Bronchus fibroblast of lung (primary cell): ENCODE results near the gene CACNA1G. TPM values are rescaled to one million over a fixed set of nuclear protein-coding genes. Genes with fewer than 3 reads are reported as not detected.

Source experiments
- total RNA-seq: library from RNA; depleted of rRNA; stranded (reverse); fragments of >200 nt; gene quantifications from 2 replicates; pipeline ENCODE4 v1.2.3, GENCODE V29; 2015

The CACNA1G gene
- under 0.01 TPM in 2 replicates for total RNA-seq

DNA sequence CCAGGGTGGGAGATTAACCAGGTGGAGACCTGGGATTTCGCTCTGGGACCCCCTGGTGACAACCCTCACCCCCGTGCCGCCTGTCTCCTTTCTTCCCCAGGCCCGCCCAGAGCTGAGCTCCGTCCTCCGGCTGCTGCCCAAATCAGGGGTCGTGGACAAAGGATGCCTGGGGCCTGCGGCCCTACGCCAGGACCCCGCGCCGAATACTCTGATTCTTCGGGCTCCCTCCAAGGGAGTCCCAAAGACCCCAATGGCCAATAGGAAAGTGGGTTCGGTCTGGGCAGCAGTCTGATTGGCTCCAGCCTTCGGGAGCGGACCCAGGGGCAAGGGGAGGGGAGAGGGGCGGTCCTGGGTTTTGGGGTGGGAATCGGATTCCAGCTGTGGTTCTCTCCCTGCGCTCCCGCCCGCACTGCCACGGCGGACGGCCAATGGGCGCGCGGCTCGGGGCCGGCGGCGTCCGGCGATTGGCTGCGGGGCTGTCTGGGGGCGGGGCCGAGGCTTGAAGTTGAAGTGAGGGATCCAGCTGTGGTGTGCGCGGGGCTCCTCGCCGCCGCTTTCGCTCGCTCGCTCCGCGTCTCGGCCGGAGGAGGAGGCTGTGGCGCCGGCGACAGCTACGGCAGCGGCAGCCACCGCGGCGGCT lies at the start of gene CACNA1G:
CACNA1G (plus strand) TSS at position 531 of the 640 bp plus-strand sequence. CDS start 745 bp downstream, outside the sequence.

DNA sequence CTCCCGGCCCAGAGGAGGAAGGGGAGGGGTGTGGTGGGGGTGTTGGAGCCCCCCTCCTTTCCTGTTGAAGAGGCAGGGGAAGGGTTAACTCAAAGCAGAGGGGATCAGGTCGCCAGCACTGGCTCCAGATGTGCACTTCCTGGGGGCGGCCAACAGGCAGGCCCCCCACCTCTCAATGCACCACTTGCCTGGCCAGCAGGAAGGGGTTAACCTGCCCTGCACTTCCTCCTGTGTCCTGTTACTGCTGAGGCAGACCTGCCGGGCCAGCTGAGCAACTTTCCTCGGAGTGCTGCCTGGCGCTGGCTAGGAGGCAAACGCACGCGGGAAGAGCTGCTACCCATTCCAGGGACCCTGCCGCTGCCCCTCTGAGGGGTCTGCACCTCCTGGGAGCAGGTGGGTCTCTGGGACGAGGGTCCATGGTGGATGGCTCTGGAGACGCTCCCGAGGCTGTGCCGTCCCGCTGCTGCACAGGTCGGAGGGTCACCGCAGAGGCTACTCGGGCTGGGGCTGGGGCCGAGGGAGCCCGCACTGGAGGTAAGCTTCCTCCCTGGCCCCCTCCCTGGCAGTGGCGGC lies 28.0 kb upstream of the CACNA1G start, which contains the start of gene EPN3:
EPN3 (plus strand) TSS at position 284 of the 573 bp plus-strand sequence. CDS start 3,822 bp downstream, outside the sequence.

DNA sequence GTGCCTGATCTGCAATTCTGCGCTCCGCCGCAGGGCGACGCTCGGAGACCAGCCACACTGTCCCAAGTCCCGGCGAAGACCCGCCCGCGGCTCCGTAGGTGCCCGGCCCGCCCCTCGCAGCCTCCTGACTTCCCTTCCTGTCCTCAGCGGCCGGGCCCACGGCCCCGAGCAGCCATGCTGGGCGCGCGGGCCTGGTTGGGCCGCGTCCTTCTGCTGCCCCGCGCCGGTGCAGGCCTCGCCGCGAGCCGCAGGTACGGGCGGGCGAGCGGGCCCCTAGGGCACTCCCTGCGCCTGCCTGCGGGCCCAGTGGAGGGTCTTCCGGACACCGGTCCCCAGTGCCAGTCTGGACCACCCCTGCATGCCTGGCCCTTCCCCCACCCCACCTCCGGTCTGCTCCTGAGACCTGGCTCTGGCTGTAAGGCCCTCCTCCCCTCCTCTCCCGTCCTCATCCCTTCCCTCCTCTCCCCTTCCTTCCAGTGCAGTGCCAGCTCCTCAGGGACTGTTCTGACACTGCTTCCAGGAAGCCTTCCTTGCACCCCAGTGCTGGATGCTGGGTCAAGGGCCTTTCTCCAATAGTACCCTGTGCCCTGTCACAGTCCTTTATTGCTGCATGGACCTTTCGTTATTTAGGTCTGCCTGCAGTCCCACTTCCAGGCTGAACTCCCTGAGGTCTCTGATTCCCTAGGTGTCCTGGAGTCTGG lies 13.3 kb upstream of the CACNA1G start, which contains the start of gene SPATA20:
SPATA20 (plus strand) TSS at position 140 of the 701 bp plus-strand sequence; CDS start at position 175, 35 bp downstream.

DNA sequence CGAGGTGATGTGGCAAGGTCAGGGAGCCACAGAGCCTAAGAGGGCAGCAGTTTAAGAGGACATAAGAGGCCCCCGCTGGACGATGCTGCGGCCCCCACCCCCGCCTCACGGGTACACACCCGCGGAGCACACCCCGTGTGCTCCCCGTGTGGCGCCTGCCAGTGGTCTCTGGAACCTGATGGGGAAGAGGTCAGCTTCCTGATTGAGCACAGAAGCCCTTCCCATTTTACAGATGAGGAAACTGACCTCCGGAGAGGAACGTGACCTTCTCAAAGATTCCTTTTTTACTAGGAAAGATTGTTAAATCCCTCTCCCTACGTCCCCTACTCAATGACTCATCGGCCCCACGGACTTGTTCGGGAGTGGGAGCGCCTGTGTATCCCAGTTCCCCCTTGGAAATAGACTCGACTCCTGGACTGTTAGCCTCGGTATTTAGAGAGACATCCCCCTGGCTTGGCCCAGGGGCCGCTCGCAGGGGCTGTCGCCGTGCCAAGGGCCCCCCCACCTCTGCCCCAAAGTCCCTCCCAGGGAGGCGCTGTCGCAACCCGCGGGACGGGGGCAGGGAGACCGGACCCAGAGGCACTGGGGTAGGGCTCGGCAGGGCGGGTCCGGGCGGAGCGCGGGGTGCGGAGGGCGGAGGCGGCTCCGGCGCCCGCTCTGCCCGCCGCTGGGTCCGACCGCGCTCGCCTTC lies 73.9 kb downstream of the CACNA1G start, which contains the start of gene ABCC3:
ABCC3 (plus strand) TSS at position 658 of the 691 bp plus-strand sequence. CDS start 56 bp downstream, outside the sequence.

Other genes starting within 250 kb of the CACNA1G start
- gene XYLT2, start 214.6 kb upstream of the CACNA1G start, total RNA-seq, result 39.8 and 40.3 TPM in 2 replicates
- gene MRPL27, start 187.5 kb upstream of the CACNA1G start, total RNA-seq, result 114 and 130 TPM in 2 replicates
- 10.8 and 15.6 TPM in 2 replicates for gene EME1, start 187.5 kb upstream of the CACNA1G start, total RNA-seq
- gene LRRC59, start 163.2 kb upstream of the CACNA1G start, total RNA-seq, result 233 and 248 TPM in 2 replicates
- 12.3 and 18.3 TPM in 2 replicates for gene ACSF2, start 134.5 kb upstream of the CACNA1G start, total RNA-seq
- gene CHAD, start 91.8 kb upstream of the CACNA1G start, total RNA-seq, result not detected in 2 replicates
- 15.8 and 20.5 TPM in 2 replicates for gene RSAD1, start 81.9 kb upstream of the CACNA1G start, total RNA-seq
- gene MYCBPAP, start 52.3 kb upstream of the CACNA1G start, total RNA-seq, result 0.59 and 1.2 TPM in 2 replicates
- gene EPN3, start 28.0 kb upstream of the CACNA1G start, total RNA-seq, result 0.15 TPM in 1 of 2 replicates, not detected in the other
- 47.7 and 57.3 TPM in 2 replicates for gene SPATA20, start 13.5 kb upstream of the CACNA1G start, total RNA-seq
- 5.5 and 5.6 TPM in 2 replicates for gene ABCC3, start 74.2 kb downstream of the CACNA1G start, total RNA-seq
- gene ANKRD40, start 147.2 kb downstream of the CACNA1G start, total RNA-seq, result 21.3 and 25.2 TPM in 2 replicates
- 13.7 and 17.3 TPM in 2 replicates for gene LUC7L3, start 158.9 kb downstream of the CACNA1G start, total RNA-seq
- gene ANKRD40CL, start 206.8 kb downstream of the CACNA1G start, total RNA-seq, result not detected in 2 replicates